LHCN-M2 (cell line): ENCODE results near the gene TTC28. TPM values are rescaled to one million over a fixed set of nuclear protein-coding genes. Genes with fewer than 3 reads are reported as not detected.
"Not testable (repeated sequence)": the region's sequence is repeated elsewhere in the genome, so short reads cannot be mapped to it uniquely, and the experiment has no call there.

ENCODE experiments used
- DNase-seq: peaks from one replicate; pipeline ENCODE4 v3.0.0-alpha.2; 2012; ENCODE audit warnings: low read depth
- total RNA-seq: library from RNA; depleted of rRNA; stranded (reverse); fragments of >200 nt; gene quantifications from 2 replicates; pipeline ENCODE4 v1.2.3, GENCODE V29; 2014

TTC28 gene
- total RNA-seq, 1 experiment from 2014 or later, result 7.1 TPM

DNA sequence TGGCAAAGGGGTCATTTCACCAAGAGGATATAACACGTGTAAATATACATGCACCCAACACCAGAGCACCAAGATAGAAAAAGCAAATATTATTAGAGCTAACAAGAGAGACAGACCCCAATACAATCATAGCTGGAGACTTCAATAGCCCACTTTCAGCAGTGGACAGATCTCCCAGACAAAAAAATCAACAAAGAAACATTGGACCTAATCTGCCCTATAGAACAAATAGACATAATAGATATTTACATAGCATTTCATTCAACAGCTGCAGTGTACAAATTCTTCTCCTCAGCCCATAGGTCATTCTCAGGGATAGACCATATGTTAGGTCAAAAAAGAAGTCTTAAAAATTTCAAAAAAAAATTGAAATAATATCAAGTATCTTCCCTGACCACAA, 312.8 kb downstream of the TTC28 start:
- no peak for DNase-seq

DNA sequence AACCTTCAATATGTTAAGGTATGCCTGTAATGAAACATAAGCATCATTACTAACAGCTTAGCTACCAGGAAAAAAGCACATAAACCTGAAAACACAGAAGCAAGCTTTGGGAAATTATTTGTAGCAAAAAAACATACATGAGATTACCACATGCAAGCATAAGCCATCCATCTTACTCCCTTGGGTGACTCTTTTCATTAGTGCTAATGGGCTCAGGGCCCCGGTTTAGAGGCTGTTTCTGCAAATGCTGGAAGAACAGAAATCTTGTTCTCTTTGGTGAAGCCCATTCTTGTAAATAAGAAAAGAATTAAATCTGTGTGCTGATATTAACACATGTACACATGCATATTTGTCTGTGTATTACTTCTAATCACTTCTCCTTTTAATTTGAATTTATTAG, 314.3 kb downstream of the TTC28 start:
- DNase-seq, result no peak

- not testable (repeated sequence) for DNase-seq
Measured at GRCh38 chr22:28364105-28364504, 315.5 kb downstream of the TTC28 start.

DNA sequence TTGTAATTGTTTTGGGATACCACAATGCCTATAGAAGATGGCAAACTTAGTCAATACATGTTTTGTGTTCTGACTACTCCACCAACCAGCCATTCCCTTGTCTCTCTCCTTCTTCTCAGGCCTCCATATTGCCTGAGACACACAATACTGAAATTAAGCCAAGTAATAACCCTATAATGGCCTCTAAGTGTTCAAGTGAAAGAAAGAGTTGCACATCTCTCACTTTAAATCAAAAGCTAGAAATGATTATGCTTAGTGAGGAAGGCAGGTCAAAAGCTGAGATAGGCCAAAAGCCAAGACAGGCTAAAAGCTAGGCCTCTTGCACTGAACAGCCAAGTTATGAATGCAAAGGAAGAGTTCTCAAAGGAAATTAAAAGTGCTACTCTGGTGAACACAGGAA, 318.7 kb downstream of the TTC28 start:
- DNase-seq, result no peak

GRCh38 chr22:28358312-28358711, 321.3 kb downstream of the TTC28 start:
- DNase-seq, result no peak

- no peak for DNase-seq
Measured at GRCh38 chr22:28357193-28357592, 322.4 kb downstream of the TTC28 start.

- DNase-seq, result no peak
Measured at GRCh38 chr22:28351476-28351875, 328.2 kb downstream of the TTC28 start.

DNA sequence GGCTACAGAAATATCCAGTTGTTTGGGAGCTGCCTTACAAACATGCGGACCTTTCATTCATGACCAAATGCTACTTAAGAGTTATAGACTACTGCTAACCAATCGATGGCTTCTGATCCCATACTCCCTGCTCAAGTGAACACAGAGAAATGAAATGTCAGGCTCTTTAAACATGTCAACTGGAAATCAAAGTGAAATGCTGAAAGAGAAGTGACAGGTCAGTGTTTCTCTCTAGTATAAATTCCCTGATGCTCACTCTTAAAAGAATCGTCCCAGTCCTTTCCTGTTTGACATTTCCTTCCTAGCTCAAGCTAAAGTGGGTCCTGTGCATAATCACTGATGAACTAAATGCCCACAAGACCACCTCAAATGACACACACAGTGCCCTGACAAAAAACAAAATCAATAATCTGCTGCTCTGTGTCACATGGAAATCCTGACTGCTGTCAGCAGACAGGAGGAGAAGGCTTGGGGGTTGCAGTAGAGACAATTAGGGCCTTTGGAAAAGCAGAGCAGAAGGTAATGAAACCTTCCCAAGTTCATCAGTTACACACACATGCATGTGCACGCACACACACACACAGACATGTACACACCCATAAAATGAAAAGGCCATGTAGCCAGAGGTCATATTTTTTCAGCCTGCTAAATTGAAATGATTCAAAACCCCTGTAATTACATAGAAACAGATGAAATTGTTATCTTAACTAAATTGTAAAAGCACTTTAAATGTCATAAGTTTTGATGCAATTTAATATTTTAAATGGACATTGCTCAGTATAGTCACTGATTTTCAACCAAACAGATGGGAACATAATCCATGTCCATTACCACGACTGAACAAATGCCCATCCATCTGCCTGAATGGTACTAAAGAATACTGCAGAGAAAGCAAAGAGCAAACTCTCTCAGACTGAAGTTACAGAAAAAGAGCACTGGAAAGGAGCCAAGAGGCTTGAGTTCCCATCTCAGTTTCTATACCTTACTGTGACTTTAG, 330.7 kb downstream of the TTC28 start:
- no peak for DNase-seq

GRCh38 chr22:28346308-28346707, 333.3 kb downstream of the TTC28 start:
- DNase-seq, result no peak

GRCh38 chr22:28344918-28345703, 334.5 kb downstream of the TTC28 start:
- no peak for DNase-seq

GRCh38 chr22:28341001-28341400, 338.6 kb downstream of the TTC28 start:
- DNase-seq, result peak; percentile 29

DNA sequence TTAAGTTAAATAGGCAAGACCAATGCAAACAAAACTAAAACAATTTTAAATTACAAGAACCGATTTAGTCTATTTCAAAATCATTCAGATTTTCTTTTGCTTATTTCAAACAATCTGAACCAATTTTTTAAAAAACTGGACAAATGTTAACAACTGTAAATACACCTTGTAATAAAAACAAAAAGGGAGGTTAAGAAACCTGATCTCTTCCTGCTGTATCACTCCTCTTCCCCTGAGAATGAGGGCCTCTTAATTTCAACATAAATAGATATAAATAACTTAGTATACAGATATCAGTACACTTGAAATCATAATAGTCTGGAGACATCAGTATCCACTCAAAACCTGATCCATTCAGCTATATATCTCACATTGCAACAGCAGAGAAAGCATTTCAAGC, 346.6 kb downstream of the TTC28 start:
- DNase-seq, result no peak

GRCh38 chr22:28332410-28332809, 347.2 kb downstream of the TTC28 start:
- no peak for DNase-seq

- DNase-seq, result no peak
Measured at GRCh38 chr22:28331695-28332094, 347.9 kb downstream of the TTC28 start.

DNA sequence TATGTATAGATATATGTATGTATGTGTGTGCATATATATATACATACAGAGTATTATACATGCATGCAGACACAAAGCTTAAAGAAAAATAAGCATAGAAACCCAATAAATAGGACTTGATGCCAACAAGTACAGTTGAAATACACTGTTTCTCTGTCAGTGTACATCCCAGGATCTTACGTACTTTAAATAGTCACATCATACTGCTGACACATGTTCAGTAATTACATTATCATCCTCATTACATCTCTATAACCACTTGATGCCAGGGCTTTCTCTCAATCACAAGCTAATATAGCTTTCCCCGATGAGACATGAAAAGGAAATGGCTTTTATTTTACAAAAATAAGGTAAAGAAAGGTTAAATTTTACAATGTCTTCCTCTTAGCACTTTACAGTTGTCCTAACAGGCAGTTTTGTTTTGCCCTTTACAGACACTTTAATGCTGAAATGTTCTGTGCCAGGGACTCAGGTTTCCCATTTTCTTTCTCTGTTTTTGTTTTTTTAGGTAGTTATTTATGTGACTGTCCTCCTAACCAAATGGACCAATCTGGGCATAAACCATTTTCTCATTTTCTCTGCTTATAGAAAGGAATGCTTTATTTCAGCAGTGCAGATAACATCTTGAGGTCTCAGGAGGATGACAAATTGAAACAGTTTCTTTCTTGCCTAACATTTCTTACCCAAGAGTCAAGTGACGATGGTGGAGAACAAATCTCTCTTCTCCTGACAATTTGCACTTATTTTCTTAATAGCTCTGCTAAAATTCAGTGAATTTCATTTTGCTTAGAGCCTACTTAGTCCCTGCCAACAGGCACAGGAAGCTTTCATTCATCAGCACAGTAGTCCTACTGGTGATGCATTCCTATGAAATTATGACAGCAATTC, 350.2 kb downstream of the TTC28 start:
- DNase-seq, result no peak

DNA sequence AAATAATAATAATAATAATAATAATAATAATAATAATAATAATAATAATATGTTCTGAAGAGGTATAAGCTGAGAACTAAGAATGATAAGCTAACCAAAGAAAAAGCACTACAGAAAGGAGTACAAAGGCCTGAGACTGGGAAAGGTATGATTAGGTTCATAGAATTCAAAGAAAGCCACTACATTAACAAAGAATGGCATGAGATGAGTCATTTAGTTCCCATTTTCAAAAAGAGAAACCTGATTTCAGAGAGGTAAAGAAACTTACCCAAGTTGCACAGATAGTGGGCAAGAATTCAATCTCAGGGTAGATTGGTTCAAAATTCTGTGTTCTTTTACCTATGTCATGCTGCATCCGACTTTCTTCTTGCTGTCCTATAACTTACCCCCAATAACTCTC, 350.9 kb downstream of the TTC28 start:
- no peak for DNase-seq

- DNase-seq, result no peak
Measured at GRCh38 chr22:28316014-28316413, 363.6 kb downstream of the TTC28 start.

- no peak for DNase-seq
Measured at GRCh38 chr22:28314959-28315358, 364.7 kb downstream of the TTC28 start.

- DNase-seq, result no peak
Measured at GRCh38 chr22:28310299-28310698, 369.3 kb downstream of the TTC28 start.

GRCh38 chr22:28299753-28300152, 379.9 kb downstream of the TTC28 start:
- DNase-seq, result no peak

DNA sequence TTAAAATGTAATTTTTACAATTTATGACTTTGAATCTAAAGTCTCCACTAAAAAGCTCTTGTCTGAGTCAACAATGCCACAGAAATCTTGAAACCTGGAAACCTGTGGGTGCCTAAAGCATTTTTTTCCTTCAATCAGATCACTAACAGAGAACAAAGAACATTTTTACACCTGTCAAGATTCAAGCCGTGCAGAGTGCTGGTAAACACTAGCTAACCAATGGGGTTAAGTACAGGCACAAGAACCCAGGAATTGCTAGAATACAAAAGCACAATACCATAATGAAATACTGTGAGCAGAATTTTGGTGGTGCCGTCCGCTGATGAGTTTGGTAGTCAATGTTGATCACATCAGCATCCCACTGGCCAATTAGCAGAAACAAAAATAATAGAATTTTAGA, 380.3 kb downstream of the TTC28 start:
- DNase-seq, result no peak

DNA sequence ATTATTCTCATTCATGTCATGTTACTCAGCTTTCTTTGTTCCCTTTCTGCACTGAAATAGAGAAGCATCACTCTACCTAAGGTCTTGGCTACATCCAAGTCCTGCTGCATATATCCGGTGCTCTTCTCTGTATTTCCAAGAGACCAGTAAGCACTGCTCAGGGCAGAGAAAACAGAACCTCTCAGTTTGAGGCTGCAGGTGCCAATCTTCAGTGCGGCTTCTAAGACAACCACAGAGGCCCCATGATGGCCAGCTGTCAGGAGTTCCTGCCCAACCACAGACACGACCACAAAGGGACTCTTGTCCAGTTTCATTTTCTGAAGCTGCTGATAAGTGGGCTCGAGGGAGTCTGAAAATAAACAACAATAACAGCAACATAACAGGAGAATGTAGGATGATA, 382.1 kb downstream of the TTC28 start:
- DNase-seq, result peak; percentile 45
